Transverse colon (tissue), 4 donors: ENCODE results near the gene HNMT.

ENCODE experiments used
- EP300 ChIP-seq: sonication (generic); formaldehyde crosslinking; IDR thresholded peaks from one replicate; pipeline ENCODE4 v1.6.1; 2017; ENCODE audit warnings: antibody characterized with exemption, low read depth
- POLR2A ChIP-seq: fragments of 450-650 bp; IDR thresholded peaks from one replicate; pipeline ENCODE4 v1.6.1; 2016; ENCODE audit warnings: antibody characterized with exemption, mild to moderate bottlenecking, moderate library complexity
- POLR2AphosphoS5 ChIP-seq, 3 donors: sonication (generic); formaldehyde crosslinking; IDR thresholded peaks; one replicate each; pipeline ENCODE4 v1.6.1; 2016; ENCODE audit warnings: antibody characterized with exemption in 3 of 3
- TF ChIP-seq, protein P1 (sequence below), 5 experiments: fragments of 200-600 bp in 3 of 5; fragments of 450-650 bp in 2 of 5; sonication (generic) in 3 of 5; IDR thresholded peaks; 1 replicate in 2 of 5; 2 replicates in 3 of 5; pipeline ENCODE4 v1.5.1; 2016 to 2017; ENCODE audit warnings: antibody characterized with exemption in 5 of 5, inconsistent platforms in 3 of 5, mild to moderate bottlenecking in 2 of 5, moderate library complexity in 1 of 5

DNA sequence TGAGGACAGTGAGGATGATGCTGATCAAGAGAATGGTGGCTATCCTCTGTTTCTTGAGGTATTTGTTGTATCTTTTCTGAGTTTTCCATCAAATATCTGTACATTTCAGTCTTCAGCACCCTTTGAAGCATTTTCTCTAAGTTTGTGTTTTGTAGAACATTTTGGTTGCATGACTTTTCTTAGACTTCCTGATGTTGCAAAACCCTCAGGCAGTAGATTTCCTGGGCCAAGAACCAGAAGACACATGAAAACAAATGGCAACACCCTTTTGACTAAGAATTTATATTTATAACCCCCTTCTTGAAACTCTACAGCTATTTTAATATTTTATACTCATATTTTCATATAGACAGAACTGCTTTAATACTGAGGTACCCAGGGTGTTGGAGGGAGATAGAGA is 16.2 kb downstream of the HNMT start:
- no peak for TF ChIP-seq EP300
- TF ChIP-seq, protein P1, sequence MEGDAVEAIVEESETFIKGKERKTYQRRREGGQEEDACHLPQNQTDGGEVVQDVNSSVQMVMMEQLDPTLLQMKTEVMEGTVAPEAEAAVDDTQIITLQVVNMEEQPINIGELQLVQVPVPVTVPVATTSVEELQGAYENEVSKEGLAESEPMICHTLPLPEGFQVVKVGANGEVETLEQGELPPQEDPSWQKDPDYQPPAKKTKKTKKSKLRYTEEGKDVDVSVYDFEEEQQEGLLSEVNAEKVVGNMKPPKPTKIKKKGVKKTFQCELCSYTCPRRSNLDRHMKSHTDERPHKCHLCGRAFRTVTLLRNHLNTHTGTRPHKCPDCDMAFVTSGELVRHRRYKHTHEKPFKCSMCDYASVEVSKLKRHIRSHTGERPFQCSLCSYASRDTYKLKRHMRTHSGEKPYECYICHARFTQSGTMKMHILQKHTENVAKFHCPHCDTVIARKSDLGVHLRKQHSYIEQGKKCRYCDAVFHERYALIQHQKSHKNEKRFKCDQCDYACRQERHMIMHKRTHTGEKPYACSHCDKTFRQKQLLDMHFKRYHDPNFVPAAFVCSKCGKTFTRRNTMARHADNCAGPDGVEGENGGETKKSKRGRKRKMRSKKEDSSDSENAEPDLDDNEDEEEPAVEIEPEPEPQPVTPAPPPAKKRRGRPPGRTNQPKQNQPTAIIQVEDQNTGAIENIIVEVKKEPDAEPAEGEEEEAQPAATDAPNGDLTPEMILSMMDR (IDR thresholded peaks at IDR 0.05): no peak
- no peak for TF ChIP-seq POLR2A
- TF ChIP-seq POLR2AphosphoS5 (IDR thresholded peaks at IDR 0.05): no peak
